Activated T-cell treated with anti-CD3 and anti-CD28 coated beads for 24 hours (primary cell): ENCODE measurements around the gene SORCS3.

ENCODE experiments used
- DNase-seq: peaks from one replicate; pipeline ENCODE4 v3.0.0-alpha.2; 2020; ENCODE audit warnings: low read depth

Gene SORCS3

GRCh38 chr10:104778371-104778770 lies 137.3 kb downstream of the SORCS3 start:
- no peak for DNase-seq

GRCh38 chr10:104779701-104780100 lies 138.6 kb downstream of the SORCS3 start:
- DNase-seq: no peak

GRCh38 chr10:104780165-104780564 lies 139.1 kb downstream of the SORCS3 start:
- DNase-seq: no peak

- no peak for DNase-seq
Measured at GRCh38 chr10:104780946-104781595, 140.0 kb downstream of the SORCS3 start.

GRCh38 chr10:104784452-104784851 lies 143.4 kb downstream of the SORCS3 start:
- no peak for DNase-seq

- DNase-seq: no peak
Measured at GRCh38 chr10:104791471-104791870, 150.4 kb downstream of the SORCS3 start.

GRCh38 chr10:104795411-104795810 lies 154.3 kb downstream of the SORCS3 start:
- DNase-seq: no peak

GRCh38 chr10:104796823-104797222 lies 155.7 kb downstream of the SORCS3 start:
- DNase-seq: no peak

DNA sequence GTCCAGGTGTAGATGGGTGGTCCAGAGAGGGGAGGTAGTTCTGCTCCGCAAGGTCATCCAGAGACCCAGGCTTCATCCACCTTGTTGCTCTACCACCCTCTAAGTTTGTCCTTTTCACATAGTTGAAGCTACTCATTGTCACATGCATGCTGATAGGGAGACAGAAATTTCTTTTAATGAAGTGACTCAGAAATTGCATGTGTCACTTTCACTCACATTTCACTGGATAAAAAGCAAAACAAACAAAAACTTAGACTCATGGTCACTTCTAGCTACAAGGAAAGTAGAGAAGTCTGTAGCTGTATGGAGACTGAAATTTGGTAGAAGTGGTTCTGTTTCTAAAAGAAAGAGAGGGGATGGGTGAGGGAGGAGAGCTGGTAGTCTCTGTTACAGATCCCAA lies 161.9 kb downstream of the SORCS3 start:
- no peak for DNase-seq

DNA sequence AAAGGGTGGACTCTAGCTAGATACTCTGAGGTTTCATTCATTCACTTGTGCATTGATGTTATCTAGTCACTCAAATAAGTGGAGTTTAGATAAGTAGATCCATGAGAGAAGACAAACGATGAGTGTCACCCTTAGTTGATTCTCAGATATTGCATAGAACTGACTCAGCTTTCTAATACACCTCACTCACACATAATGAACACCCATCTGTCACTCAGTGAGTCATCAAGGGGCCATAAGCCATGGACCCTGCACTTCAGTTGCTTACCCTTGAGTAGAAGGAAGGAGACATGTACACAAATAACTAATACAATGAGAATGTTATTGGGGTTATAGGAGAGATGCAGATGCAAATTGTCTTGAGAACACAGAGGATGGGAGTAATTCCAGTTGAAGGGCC lies 163.8 kb downstream of the SORCS3 start:
- DNase-seq: no peak

GRCh38 chr10:104806801-104807200 lies 165.7 kb downstream of the SORCS3 start:
- no peak for DNase-seq

GRCh38 chr10:104807581-104808310 lies 166.7 kb downstream of the SORCS3 start:
- DNase-seq: no peak

- DNase-seq: no peak
Measured at GRCh38 chr10:104809288-104810090, 168.4 kb downstream of the SORCS3 start.

DNA sequence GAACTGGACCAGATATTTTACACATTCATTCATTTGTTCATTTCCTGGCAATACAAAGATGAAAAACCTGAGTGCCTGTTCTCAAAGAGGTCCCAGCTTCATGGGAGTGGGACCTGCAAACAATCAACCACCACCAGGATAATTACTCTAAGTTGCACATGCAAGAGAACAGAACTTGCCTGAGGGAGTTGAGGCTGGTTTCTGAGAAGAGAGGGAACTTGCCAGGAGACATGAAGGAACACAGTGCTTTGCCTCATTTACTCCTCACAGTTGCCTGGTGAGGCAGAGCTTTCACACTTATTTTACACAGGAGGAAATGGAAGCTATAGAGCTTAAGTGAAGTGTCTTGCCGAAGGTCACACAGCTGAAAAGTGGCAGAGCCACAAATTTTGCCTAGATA lies 170.1 kb downstream of the SORCS3 start:
- no peak for DNase-seq

DNA sequence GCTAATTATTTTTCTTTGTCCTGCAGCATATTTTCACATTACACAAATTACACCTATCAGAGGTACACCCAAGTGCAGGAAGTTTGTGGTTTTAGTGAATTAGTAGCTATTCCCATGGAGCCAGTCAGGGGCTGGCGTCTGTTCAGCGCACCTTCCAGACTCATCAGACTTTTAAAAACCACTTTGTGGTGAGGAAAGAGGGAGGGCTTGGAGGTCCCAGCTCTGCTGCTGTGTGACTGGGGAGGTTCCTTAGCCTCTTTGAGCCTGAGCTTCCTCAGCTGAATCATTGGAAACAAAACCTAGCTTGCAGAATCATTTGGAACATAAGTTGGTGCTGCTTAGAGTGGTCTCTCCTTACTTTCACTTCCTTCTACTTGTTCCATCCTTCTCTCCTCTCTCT lies 175.4 kb downstream of the SORCS3 start:
- no peak for DNase-seq

GRCh38 chr10:104819731-104820130 lies 178.6 kb downstream of the SORCS3 start:
- no peak for DNase-seq

GRCh38 chr10:104822088-104822487 lies 181.0 kb downstream of the SORCS3 start:
- DNase-seq: no peak

GRCh38 chr10:104824380-104825006 lies 183.4 kb downstream of the SORCS3 start:
- no peak for DNase-seq

- DNase-seq: no peak
Measured at GRCh38 chr10:104831272-104831671, 190.2 kb downstream of the SORCS3 start.

- DNase-seq: no peak
Measured at GRCh38 chr10:104834580-104834979, 193.5 kb downstream of the SORCS3 start.

DNA sequence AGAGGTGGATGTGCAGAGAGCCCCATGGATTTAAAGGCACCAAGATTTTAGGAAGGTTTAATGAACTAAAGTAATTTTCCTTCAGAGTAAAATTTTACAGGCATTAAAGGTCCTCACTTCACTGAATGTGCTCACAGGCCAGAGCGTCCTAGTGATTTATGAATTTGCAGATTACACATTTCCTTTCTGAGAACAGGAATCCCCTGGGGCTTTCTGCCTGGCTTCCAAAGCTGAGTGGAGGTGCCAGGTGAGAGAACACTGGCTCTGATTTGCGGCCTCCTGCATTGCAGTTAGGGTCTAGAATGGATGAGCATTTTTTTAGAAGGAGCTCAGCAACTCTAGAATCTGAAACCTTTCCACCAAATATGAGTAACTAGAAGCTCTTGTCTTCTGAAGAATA lies 194.3 kb downstream of the SORCS3 start:
- no peak for DNase-seq

DNA sequence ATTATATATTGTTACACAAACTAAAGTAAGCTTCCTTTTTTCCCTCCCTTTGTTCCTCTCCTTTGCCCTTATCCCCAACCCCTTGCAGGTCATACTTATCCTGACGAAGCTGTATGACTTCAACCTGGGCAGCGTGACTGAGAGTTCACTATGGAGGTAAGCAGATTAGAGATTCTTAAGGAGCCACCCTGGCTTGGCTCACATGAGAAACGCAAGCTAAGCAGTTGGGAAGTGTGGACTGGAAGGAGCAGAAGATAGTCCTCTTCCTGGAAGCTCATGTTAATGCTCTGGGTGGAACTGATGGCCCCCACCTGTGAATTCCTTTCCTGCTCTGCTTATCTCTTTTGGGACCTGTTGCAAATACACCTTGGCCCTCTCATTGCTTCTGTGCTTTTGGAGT lies 201.6 kb downstream of the SORCS3 start:
- DNase-seq: no peak

GRCh38 chr10:104844073-104844472 lies 203.0 kb downstream of the SORCS3 start:
- no peak for DNase-seq
